PFSK-1 (cell line): ENCODE data around the gene RABGAP1L.

Source experiments
- FOXP2 ChIP-seq: optimal IDR thresholded peaks from 2 replicates; pipeline ENCODE3; 2011; ENCODE audit warnings: borderline replicate concordance, control low read depth, inconsistent platforms; ENCODE audit not compliant: insufficient read depth; ENCODE audit errors: extremely low read length, extremely low read depth
- POLR2AphosphoS5 ChIP-seq: IDR thresholded peaks from 2 replicates; pipeline ENCODE4 v1.6.1; 2012; ENCODE audit warnings: low read depth, mild to moderate bottlenecking, control low read depth, low read length, moderate library complexity
- TAF1 ChIP-seq: IDR thresholded peaks from 2 replicates; pipeline ENCODE4 v1.6.1; 2012; ENCODE audit warnings: low read length, control low read depth, borderline replicate concordance; ENCODE audit not compliant: insufficient read depth
- TF ChIP-seq, protein P1 (sequence below), 2 experiments: IDR thresholded peaks; 2 replicates each; pipeline versions ENCODE4 v1.6.1 to v1.8.0; 2011 to 2012; ENCODE audit warnings: low read depth in 2 of 2, low read length in 2 of 2, control low read depth in 1 of 2, inconsistent platforms in 1 of 2, mild to moderate bottlenecking in 1 of 2, moderate library complexity in 1 of 2; ENCODE audit not compliant: insufficient read depth in 1 of 2

DNA sequence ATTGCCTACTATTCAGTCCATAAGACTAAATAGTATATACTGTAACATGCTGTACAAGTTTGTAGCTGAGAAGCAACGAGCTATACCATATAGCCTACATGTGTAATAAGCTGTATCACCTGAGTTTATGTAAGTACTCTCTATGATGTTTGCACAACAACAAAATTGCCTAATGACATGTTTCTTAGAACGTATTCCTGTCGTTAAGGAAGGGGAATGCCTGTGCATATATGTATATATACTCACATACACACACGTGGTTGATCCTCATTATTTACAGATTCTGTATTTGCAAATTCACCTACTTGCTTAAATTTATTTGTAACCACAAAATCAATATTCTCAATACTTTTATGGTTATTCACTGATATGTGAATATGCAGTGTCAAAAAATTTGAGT lies 504.0 kb downstream of the RABGAP1L start:
- TF ChIP-seq, protein P1, sequence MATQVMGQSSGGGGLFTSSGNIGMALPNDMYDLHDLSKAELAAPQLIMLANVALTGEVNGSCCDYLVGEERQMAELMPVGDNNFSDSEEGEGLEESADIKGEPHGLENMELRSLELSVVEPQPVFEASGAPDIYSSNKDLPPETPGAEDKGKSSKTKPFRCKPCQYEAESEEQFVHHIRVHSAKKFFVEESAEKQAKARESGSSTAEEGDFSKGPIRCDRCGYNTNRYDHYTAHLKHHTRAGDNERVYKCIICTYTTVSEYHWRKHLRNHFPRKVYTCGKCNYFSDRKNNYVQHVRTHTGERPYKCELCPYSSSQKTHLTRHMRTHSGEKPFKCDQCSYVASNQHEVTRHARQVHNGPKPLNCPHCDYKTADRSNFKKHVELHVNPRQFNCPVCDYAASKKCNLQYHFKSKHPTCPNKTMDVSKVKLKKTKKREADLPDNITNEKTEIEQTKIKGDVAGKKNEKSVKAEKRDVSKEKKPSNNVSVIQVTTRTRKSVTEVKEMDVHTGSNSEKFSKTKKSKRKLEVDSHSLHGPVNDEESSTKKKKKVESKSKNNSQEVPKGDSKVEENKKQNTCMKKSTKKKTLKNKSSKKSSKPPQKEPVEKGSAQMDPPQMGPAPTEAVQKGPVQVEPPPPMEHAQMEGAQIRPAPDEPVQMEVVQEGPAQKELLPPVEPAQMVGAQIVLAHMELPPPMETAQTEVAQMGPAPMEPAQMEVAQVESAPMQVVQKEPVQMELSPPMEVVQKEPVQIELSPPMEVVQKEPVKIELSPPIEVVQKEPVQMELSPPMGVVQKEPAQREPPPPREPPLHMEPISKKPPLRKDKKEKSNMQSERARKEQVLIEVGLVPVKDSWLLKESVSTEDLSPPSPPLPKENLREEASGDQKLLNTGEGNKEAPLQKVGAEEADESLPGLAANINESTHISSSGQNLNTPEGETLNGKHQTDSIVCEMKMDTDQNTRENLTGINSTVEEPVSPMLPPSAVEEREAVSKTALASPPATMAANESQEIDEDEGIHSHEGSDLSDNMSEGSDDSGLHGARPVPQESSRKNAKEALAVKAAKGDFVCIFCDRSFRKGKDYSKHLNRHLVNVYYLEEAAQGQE (IDR thresholded peaks at IDR 0.05; ENCODE audit: insufficient read depth in 1 of 2, low read depth in 2 of 2, low read length in 2 of 2): no peak
- TF ChIP-seq POLR2AphosphoS5 (no peak), TAF1 (no peak), FOXP2 (no peak)
